GM18499 (cell line): ENCODE results near the gene SAP30.

ENCODE experiments used
- ATAC-seq: cut with Tn5 transposase; IDR thresholded peaks from one replicate; pipeline ENCODE4 v1.9.1; 2021; ENCODE audit warnings: moderate number of reproducible peaks; ENCODE audit not compliant: insufficient read depth, unreplicated experiment

Gene SAP30

GRCh38 chr4:173365359-173365996 lies 5.3 kb upstream of the SAP30 start:
- no peak for ATAC-seq

DNA sequence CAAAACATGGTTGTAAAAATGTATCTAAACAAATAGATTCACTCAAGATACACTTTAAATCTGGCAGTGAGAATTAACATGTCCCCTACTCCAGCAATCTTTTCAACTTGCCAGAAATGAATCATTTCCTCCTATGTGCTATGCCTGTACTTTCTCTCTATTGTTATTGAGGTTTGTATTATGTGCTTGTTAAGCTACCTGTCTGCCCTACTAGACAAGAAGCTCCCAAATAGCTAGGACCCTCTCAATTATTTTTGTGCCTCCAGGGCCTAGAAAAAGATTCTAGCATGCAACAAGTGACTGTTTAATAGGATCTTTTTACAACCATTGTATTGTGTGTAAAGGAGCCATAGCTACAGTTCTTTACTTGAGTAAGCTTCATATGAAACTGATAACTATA lies 3.5 kb upstream of the SAP30 start:
- ATAC-seq = peak; percentile 40

- no peak for ATAC-seq
Measured at GRCh38 chr4:173367946-173368345, 2.8 kb upstream of the SAP30 start.

GRCh38 chr4:173370130-173370476 lies 651 bp upstream of the SAP30 start:
- no peak for ATAC-seq

- ATAC-seq = peak; percentile 6
Measured at GRCh38 chr4:173371292-173372192, 788 bp downstream of the SAP30 start.

DNA sequence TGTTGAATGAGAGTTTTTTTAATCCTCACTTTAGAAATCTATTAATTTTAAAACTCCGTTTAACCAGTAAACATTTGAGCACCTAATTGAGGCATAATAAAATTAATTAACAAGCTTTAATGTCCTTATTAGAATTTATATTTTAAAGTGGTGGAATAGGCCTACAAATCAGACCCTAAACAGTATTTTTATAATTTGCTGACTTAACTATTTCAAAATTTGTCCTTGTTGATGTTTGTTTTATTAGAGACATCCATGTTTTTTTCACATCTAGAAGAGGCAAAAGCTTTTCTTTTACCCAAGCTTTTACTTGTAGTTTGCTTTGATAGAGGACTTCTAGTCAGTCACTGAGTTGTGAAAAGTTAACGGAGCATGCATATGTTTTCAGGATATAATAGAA lies 3.8 kb downstream of the SAP30 start:
- ATAC-seq = no peak

DNA sequence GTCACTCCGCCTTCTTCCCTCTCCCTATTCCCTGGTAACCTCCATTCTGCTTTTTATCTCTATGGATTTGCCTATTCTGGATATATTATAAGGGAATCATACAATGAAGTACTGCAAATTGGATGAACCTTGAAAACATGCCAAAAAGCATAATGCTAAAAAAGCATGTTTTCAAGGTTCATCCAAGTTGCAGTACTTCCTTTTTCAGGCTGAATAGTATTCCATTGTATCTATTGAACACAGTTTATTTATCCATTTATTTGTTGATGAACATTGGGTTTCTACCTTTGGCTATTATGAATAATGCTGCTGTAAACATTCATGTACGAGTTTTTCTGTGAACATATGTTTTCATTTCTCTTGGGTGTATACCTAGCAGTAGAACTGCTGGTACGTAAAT lies 9.2 kb downstream of the SAP30 start:
- no peak for ATAC-seq

DNA sequence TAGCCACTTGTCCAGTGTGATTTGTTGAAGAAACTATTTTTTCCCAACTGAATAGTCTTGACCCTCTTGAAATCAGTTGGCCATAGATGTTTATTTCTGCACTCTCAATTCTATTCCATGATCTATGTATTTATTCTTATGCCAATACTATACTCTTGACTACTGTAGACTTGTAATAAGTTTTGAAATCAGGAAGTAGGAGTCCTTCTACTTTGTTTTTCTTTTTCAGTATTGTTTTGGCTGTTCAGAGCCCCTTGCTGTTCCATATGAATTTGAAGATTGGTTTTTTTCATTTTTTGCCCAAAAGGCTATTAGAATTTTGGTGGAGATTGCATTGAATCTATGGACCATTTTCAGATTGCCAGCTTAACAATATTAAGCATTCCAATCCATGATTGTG lies 10.2 kb downstream of the SAP30 start:
- peak; percentile 73 for ATAC-seq

- no peak for ATAC-seq
Measured at GRCh38 chr4:173381610-173382009, 10.9 kb downstream of the SAP30 start.

DNA sequence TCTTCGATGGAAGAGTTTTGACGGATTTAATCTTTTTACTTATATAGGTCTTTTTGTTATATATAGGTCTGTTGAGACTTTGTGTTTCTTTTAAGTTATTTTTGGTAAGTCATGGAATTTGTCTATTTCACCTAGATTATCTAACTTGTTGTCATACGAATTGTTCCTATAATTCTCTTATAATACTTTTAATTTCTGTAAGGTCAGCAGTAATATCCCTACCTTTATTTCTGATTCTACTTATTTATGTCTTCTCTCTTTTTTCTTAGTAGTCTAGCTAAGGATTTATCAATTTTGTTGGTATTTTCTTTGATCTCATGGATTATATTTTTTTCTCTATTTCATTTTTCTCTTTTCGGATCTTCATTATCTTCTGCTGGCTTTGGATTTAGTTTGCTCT lies 11.6 kb downstream of the SAP30 start:
- no peak for ATAC-seq

GRCh38 chr4:173386751-173387150 lies 16.0 kb downstream of the SAP30 start:
- no peak for ATAC-seq

DNA sequence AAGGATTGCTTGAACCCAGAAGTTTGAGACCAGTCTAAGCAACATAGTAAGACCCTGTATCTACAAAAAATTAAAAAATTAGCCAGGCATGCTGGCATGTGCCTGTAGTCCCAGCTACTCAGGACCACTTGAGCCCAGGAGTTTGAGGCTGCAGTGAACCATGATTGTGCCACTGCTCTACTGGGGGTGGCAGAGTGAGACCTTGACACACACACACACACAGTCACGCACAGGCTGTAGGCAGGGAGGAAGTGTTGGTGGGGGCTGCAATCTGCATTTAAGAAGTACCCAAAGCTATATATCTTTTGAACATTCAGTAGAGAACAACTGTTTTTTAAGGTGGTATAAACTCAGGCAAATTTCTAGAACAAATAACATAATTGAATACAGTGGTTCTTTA lies 20.9 kb downstream of the SAP30 start:
- ATAC-seq = no peak

DNA sequence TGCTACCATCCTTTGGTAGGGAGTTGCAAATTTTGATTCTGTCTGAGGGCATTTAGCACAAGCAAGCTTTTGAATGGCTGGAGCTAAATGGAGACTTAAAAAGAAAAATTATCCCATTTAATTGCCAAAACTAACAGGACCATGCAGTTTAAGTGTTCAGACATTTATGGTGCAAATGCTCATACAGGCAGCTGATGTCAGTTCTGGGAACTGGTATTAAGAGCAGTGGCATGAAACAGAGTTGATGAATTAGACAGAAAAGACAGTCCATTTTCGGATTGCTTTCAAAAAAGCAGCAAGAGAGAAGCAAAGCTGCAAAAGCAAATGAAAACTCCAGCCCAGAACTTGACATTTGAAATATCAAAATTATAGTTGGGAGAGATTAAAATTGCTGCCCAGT lies 26.9 kb downstream of the SAP30 start:
- no peak for ATAC-seq

DNA sequence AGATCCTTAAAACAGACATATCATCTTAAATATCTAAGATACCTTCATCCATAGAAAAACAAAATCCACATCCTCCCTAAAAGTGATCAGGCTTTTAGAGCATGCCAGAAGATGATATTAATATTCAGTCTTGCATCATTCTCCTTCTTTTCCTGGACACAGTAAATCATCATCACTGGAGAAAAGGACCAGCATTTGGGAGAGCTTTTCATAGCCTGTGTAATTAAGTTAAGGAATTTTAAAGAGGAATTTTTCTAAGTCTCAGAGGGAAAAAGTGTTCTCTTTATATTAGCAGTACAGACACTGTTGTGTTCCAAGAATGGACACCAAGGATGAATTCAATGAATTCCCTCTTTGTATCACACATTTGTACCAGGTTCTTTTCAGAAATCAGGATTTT lies 27.5 kb downstream of the SAP30 start:
- no peak for ATAC-seq

- no peak for ATAC-seq
Measured at GRCh38 chr4:173398779-173399415, 28.1 kb downstream of the SAP30 start, which contains the start of gene SCRG1. TSS of gene SCRG1 (minus strand) at chr4:173399116. CDS start at chr4:173391414, 7,702 bp downstream.

- ATAC-seq = no peak
Measured at GRCh38 chr4:173401063-173401462, 30.3 kb downstream of the SAP30 start.

DNA sequence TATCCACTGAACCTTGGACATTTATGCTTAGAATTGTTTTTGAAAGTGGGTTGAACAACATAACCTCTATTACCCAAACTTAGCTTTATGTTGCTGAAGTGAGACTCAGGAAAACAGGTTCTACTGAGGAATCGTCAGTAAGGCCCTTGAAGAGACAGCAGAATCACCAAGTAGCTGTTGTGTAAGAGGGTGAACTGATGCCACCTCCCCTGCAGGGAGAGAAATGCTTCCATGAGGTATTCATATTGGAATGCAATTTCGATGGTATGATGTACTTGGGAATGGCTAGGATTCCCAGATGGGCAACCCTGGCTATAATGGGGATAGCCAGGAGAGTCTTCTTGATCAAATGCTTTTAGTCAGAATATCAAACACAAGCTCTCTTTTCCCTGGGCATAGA lies 32.3 kb downstream of the SAP30 start:
- no peak for ATAC-seq

DNA sequence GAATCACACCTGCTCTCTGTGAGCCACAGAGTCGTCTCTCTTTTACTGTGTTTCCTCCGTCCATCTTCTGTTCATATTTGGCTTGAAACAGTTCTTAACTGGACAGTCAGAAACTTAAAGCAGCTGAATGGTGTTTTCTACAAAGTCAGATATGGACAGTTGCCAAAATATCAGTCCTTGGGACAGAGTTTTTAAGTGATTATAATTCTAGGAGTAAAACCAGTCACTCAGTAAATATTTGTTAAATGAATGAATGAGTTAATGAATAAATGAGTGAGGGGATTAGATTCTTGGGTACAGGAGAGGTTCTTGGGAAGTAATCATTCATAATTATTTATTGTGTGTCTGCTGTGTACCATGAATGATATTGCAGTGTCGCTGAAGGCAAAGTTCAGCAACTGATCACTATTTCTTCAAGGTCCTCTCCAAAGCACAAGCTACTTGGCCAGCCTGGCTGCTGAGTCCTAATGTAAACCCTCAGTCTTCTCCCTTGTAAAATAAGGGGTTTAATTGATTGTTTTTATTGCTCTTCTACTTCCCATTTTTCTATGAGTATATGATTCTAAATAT lies 33.6 kb downstream of the SAP30 start:
- no peak for ATAC-seq

- ATAC-seq = peak; percentile 58
Measured at GRCh38 chr4:173405840-173406606, 35.3 kb downstream of the SAP30 start.

DNA sequence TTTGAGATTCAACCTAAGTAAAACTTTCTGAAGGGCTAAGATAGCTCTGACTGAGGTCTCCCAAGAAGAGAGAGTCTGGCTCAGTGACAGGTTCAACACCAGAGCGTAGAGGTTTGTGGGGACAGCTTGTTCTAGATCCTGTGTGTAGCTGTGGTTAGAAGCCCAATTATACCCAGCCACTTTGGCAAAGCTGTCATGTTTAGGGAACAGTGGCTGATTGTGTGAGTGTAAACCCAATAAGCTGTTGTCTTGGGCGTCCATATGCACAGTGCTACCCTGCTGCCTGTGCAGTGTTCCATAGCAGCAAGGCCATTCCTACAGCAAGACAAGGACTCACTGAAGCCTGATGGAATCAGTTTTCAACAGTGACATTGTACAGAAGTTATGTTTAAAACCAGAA lies 39.3 kb downstream of the SAP30 start:
- ATAC-seq = no peak
